ENCODE data around the gene DCAF12. TPM values are rescaled to one million over a fixed set of nuclear protein-coding genes. Genes with fewer than 3 reads are reported as not detected.

Gene DCAF12
- total and polyA plus RNA-seq, 4 donors: 8.4 to 120 (median 16.0) TPM

DNA sequence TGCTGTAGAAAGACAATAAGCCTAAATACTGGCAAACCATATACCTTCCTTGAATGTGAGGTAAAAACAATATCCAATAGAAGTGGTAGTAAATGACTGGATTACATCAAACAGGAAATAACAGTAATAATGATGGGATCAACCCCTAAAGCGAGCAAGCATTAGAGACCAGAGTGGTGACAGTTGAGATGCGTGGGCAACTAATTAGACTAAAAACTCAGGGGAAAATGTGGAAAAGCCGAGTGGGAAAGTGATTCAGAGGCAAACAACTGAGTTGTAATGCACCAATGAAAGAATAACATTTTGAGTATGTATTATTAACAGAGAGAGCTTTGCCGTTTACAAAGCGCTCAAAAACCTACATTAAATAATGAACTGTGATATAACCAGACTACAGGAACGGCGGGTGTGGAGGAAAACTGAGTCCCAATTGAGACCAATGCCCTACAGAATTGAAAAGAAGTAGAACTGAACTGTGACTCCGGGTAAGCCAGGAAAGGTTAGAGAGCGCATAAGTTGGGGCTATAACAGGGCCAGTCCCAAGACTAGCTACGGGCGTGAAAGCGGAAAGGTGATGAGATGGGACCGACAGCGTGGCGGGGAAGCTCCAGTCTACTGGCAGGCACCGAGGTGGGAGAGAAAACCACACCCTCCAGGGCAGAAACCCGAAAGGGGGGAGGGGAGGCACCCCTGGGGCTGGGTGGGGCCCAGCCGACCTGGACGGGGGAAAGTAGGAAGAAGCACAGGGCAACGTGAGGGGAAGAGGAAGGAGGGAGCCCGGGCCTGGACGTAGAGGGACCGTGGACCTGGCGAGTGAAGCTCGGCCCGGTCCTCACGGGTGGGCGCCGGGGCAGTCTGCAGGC lies 78.4 kb downstream of the DCAF12 start:
- Histone ChIP-seq H3K36me3 (ENCODE audit: control insufficient read depth in 4 of 4, insufficient read depth in 3 of 4, low read depth in 1 of 4, low read length in 3 of 4) (no peaks in the 10 kb centered on the region), H3K4me3 (ENCODE audit: low read depth in 1 of 3, low read length in 3 of 3) (peak overlapping the region; percentile 75 to 91 (median 79)), H3K9me3 (ENCODE audit: control insufficient read depth in 4 of 4, low read length in 3 of 4) (no peaks in the 10 kb centered on the region), H3K27ac (ENCODE audit: low read depth in 1 of 2, low read length in 2 of 2) (peak overlapping the region; percentile 95 to 98), H3K4me1 (ENCODE audit: control insufficient read depth in 4 of 4, insufficient read depth in 4 of 4, low read length in 3 of 4) (peaks cover 0 to 22% (median 19%) of the 10 kb centered on the region in 4 donors), H3K27me3 (ENCODE audit: control insufficient read depth in 4 of 4, insufficient read depth in 4 of 4, low read length in 3 of 4) (no peaks in the 10 kb centered on the region), H3K9ac (ENCODE audit: low read depth in 1 of 2, low read length in 2 of 2) (peak overlapping the region; percentile 77 to 85)
- TF ChIP-seq FOXA2 (IDR thresholded peaks at IDR 0.05): no peak
- no peak for TF ChIP-seq TAF1 (conservative IDR thresholded peaks at IDR 0.05)
- no peak for TF ChIP-seq REST (IDR thresholded peaks at IDR 0.05)
- TF ChIP-seq, protein P1, sequence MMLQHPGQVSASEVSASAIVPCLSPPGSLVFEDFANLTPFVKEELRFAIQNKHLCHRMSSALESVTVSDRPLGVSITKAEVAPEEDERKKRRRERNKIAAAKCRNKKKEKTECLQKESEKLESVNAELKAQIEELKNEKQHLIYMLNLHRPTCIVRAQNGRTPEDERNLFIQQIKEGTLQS (IDR thresholded peaks at IDR 0.05): no peak
- no peak for TF ChIP-seq RAD21 (IDR thresholded peaks at IDR 0.05)
- TF ChIP-seq HNF4A (conservative IDR thresholded peaks at IDR 0.05): no peak
- 4% methylated on average over 29 of the region's 29 CpGs for WGBS
- DNase-seq (ENCODE audit: low spot score): peak; percentile 76

GRCh38 chr9:34046784-34047379 lies 79.6 kb downstream of the DCAF12 start:
- no peak overlapping the region for H3K9ac ChIP-seq (ENCODE audit: low read depth in 1 of 2, low read length in 2 of 2)
- no peaks in the 10 kb centered on the region for H3K27me3 ChIP-seq (ENCODE audit: control insufficient read depth in 4 of 4, insufficient read depth in 4 of 4, low read length in 3 of 4)
- no peak for DNase-seq (ENCODE audit: low spot score)
- no peak overlapping the region for H3K4me3 ChIP-seq (ENCODE audit: low read depth in 1 of 3, low read length in 3 of 3)
- peaks cover 0 to 22% (median 19%) of the 10 kb centered on the region in 4 donors for H3K4me1 ChIP-seq (ENCODE audit: control insufficient read depth in 4 of 4, insufficient read depth in 4 of 4, low read length in 3 of 4)
- H3K36me3 ChIP-seq (ENCODE audit: control insufficient read depth in 4 of 4, insufficient read depth in 3 of 4, low read depth in 1 of 4, low read length in 3 of 4): no peaks in the 10 kb centered on the region
- WGBS: 76% methylated on average over 5 of the region's 5 CpGs
- TF ChIP-seq NR2F2 (IDR thresholded peaks at IDR 0.05): no peak
- no peak overlapping the region for H3K27ac ChIP-seq (ENCODE audit: low read depth in 1 of 2, low read length in 2 of 2)
- no peaks in the 10 kb centered on the region for H3K9me3 ChIP-seq (ENCODE audit: control insufficient read depth in 4 of 4, low read length in 3 of 4)

- Histone ChIP-seq H3K4me1 (ENCODE audit: control insufficient read depth in 4 of 4, insufficient read depth in 4 of 4, low read length in 3 of 4) (peaks cover 0 to 22% (median 19%) of the 10 kb centered on the region in 4 donors), H3K36me3 (ENCODE audit: control insufficient read depth in 4 of 4, insufficient read depth in 3 of 4, low read depth in 1 of 4, low read length in 3 of 4) (no peaks in the 10 kb centered on the region), H3K9me3 (ENCODE audit: control insufficient read depth in 4 of 4, low read length in 3 of 4) (no peaks in the 10 kb centered on the region), H3K9ac (ENCODE audit: low read depth in 1 of 2, low read length in 2 of 2) (no peak overlapping the region), H3K27me3 (ENCODE audit: control insufficient read depth in 4 of 4, insufficient read depth in 4 of 4, low read length in 3 of 4) (no peaks in the 10 kb centered on the region), H3K27ac (ENCODE audit: low read depth in 1 of 2, low read length in 2 of 2) (no peak overlapping the region), H3K4me3 (ENCODE audit: low read depth in 1 of 3, low read length in 3 of 3) (no peak overlapping the region)
- WGBS: 86% methylated on average over 3 of the region's 3 CpGs
- DNase-seq (ENCODE audit: low spot score): no peak
- TF ChIP-seq CTCF (IDR thresholded peaks at IDR 0.05; ENCODE audit: low read depth, low read length, missing input control) (no peak), RXRA (IDR thresholded peaks at IDR 0.05) (no peak), MAX (IDR thresholded peaks at IDR 0.05) (no peak), SP1 (IDR thresholded peaks at IDR 0.05) (no peak), NR2F2 (IDR thresholded peaks at IDR 0.05) (no peak), FOXA2 (IDR thresholded peaks at IDR 0.05) (no peak), EGR1 (IDR thresholded peaks at IDR 0.05; ENCODE audit: low read depth in 2 of 2) (no peak), RAD21 (IDR thresholded peaks at IDR 0.05) (no peak), ZBTB33 (IDR thresholded peaks at IDR 0.05) (no peak), TAF1 (conservative IDR thresholded peaks at IDR 0.05) (no peak), FOXA1 (IDR thresholded peaks at IDR 0.05) (no peak), HNF4G (IDR thresholded peaks at IDR 0.05) (no peak), GABPA (IDR thresholded peaks at IDR 0.05 in 1 of 2, conservative IDR thresholded peaks at IDR 0.05 in 1 of 2) (no peak)
- TF ChIP-seq, protein P1 (IDR thresholded peaks at IDR 0.05): no peak
Observed at GRCh38 chr9:34045903-34046302, 80.6 kb downstream of the DCAF12 start.

All from liver (tissue), 9 donors.